Stimulated activated CD4-positive, alpha-beta T cell treated with anti-CD3 and anti-CD28 coated beads, Interleukin-1b, Interleukin-23, amount 100 ng/mL, for 48 hours (primary cell): ENCODE results near the gene MTMR11.
"Not testable (repeated sequence)": the region's sequence is repeated elsewhere in the genome, so short reads cannot be mapped to it uniquely, and the experiment has no call there.

Source experiments
- DNase-seq: peaks from one replicate; pipeline ENCODE4 v3.0.0-alpha.2; 2020

Gene MTMR11

DNA sequence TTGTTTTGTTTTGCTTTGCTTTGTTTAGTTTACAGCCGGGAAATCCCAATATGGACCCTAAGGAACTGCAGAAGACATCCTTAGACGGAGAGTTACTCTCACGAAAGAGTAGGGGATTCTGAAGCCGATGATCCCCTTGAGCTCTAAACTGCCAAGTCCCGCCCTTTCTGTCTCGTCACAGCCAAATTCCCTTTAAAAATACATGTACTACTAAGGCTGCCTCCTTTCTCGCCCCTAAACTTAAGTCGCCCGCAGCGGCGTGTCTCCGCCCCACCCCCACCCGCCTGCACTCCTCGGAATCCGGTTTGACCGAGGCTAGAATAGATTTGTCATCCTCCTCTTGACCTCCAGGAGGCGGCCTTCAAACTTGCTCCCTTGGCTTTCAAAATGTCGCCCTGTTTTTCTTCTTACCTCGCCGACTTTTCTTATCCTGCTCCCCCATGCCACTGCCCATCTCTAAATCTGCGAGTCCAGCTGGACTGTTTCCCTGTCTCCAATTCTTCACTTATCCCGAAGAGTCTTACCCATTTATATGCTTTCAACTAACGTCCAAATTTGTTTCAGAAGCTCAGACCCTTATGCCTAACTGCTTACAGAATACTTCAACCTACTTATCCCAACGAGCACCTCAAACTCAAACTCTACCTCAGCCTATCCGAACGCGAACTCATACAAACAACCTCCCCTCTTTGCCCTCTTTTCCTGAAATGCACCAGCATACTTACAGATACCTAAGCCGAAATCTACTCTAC is 48.3 kb downstream of the MTMR11 start:
- peak; percentile 89 for DNase-seq

GRCh38 chr1:149887456-149888246 is 49.0 kb downstream of the MTMR11 start:
- DNase-seq, result peak; percentile 83

- DNase-seq, result not testable (repeated sequence)
Observed at GRCh38 chr1:149887196-149887455, 49.6 kb downstream of the MTMR11 start.

GRCh38 chr1:149886396-149887195 is 50.1 kb downstream of the MTMR11 start:
- peak; percentile 89 for DNase-seq

DNA sequence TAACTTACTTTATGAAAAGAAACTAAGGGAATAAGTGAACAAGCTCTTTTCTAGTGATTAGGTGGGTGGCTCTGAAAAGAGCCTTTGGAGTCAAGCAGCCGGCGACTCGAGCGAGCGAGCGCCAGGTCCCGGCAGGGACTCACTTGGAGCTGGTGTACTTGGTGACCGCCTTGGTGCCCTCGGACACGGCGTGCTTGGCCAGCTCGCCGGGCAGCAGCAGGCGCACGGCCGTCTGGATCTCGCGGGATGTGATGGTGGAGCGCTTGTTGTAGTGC is 50.6 kb downstream of the MTMR11 start:
- not testable (repeated sequence) for DNase-seq

DNA sequence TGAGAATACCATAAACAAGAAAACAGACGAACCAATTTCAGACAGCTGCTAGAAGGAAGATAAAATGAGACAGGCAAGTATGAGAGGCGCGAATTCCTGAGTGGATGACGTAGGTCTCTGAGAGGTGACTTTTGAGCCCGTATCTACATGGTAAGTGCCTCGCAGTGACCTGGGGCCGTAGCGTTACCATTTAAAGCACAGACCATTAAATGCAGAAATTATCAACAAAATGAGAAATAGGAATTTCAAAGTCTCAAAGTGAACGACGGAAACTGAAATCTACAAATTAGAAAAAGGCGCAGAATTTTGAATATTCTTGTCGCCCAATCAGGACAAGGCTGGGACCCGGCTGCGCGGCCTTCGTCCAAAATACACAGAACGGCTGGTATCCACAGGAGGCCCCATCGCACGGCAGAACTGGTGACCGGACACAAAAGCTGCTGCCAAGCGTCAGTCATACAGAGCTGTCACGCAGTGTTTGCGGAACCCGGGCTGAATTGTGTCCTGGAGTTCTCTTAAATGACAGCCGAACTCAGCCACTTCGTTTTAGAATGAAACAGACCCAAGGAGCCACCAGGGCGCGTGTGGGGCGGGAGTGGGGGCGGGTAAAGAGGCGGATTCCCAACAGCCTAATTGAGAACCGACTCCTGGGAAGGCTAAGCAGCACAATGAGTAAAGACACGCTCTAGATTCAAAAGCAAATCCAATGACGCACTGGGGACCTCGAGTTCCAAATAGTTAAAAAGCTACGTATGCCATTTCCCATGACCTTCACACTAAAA is 51.1 kb downstream of the MTMR11 start:
- peak; percentile 87 for DNase-seq

- peak; percentile 36 for DNase-seq
Observed at GRCh38 chr1:149884433-149885338, 52.0 kb downstream of the MTMR11 start.

- no peak for DNase-seq
Observed at GRCh38 chr1:149883598-149884247, 53.0 kb downstream of the MTMR11 start.

GRCh38 chr1:149881876-149882275 is 54.8 kb downstream of the MTMR11 start:
- DNase-seq, result no peak

DNA sequence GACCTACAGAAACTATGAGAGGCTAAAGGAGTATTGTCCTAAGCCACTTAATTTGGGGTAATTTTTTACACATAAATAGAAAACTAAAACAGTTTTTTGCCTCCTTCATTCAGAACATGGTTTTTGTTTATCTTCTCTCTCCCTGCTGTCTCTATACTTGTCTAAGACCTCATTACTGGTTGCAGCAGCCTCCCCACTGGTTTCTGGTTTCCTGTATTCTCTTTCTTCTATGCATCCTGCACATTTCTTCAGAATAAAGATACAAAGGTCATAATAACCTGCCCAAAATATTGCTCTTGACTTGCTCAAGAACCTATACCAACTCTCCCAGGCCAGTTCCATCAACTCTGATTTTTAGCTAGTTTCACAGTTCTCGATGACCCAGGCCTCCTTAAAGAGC is 57.1 kb downstream of the MTMR11 start:
- DNase-seq, result no peak
